Tongue (tissue), 2 donors: Measurements from ENCODE around the gene BEND7. TPM values are rescaled to one million over a fixed set of nuclear protein-coding genes. Genes with fewer than 3 reads are reported as not detected.
A peak's percentile ranks its signal among the peaks of the same experiment; 100 is the strongest.
"Not testable (repeated sequence)": the region's sequence is repeated elsewhere in the genome, so short reads cannot be mapped to it uniquely, and the experiment has no call there.

ENCODE experiments used
- DNase-seq: peaks from one replicate; pipeline ENCODE4 v3.0.0-alpha.2; 2015
- total RNA-seq: library from RNA; depleted of rRNA; stranded (reverse); fragments of >200 nt; gene quantifications from one replicate; pipeline ENCODE4 v1.2.3, GENCODE V29; 2014

Gene BEND7
- 5.1 TPM for total RNA-seq

DNA sequence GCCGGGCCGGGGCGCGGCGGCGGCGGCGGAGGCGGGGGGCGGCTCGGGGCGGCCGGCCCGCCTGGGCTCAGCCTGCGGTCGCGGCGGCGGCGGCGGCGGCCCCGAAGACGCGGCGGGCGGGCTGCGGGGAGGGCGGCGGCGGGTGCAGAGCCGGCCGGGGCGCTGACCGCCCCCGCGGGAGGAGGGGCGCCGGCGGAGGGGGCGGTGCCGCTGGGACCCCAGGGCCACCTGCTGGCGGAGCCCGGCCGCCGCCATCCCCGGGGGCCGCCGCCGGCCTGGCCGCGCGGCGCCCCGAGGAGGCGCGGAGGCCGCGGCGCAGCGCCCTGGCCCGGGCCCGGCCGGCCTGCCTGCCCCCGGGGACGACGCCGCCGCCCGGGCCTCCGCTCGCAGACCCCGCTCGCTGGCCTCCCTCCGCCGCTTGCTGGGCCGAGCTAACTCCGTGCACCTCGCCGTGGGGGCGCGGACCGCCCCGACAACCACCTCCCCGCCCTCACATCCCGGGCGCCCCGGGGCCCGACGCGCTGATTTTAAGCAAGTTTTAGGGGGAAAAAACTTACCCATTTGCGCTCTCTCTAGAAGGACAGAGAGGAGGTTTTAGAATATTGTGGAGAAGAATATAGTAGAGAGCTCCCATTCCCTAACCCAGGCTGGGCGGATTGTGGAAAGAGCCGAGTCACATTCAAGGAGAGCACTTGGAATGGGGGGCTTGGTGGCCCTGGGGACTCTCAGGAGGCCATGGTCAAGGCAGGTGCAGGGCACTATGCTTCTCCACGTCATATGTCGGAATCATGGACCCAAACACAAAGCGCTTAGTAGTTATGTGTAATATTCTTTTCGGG is at the start of gene BEND7:
BEND7 (minus strand) TSS at position 140 of the 839 bp plus-strand sequence. CDS start 481 bp downstream, outside the sequence.
- peak; percentile 57 for DNase-seq

- DNase-seq, result no peak
Observed at GRCh38 chr10:13573960-13574359, 45.1 kb upstream of the BEND7 start.

DNA sequence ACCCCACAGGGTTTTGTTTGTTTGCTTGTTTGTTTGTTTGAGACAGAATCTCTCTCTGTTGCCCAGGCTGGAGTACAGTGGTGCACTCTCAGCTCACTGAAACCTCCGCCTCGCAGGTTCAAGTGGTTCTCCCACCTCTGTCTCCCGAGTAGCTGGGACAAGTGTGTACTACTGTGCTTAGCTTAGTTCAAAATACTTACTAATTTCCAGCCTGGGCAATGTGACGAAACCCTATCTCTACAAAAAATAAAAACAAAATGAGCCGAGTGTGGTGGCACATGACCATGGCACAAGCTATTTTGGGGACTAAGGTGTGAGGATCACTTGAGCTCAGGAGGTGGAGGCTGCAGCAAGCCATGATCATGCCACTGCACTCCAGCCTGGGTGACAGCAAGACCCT is 42.7 kb upstream of the BEND7 start:
- DNase-seq, result no peak

GRCh38 chr10:13567030-13567429 is 38.2 kb upstream of the BEND7 start:
- no peak for DNase-seq

DNA sequence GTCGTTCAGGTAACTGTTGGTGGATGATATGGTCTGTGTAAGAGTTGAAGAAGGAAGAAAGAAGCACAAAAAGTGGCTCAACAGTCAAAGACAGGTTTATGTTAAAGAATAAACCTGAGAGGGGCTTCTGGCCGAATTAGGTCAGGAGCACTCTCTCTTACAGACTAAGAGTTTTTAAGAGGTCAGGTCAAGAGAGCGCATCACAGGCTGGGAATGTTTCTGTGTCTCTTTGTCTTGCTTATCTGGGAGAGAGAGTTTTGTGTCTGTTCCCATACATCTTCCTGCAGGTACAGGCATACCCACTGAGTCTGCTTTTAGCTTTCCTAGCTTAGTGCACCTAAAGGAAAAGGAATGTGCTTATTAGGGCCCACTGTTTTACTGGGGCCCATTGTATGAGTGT is 35.8 kb upstream of the BEND7 start:
- no peak for DNase-seq

GRCh38 chr10:13563481-13564445 is 34.9 kb upstream of the BEND7 start:
- DNase-seq, result no peak

GRCh38 chr10:13560597-13560996 is 31.8 kb upstream of the BEND7 start:
- no peak for DNase-seq

DNA sequence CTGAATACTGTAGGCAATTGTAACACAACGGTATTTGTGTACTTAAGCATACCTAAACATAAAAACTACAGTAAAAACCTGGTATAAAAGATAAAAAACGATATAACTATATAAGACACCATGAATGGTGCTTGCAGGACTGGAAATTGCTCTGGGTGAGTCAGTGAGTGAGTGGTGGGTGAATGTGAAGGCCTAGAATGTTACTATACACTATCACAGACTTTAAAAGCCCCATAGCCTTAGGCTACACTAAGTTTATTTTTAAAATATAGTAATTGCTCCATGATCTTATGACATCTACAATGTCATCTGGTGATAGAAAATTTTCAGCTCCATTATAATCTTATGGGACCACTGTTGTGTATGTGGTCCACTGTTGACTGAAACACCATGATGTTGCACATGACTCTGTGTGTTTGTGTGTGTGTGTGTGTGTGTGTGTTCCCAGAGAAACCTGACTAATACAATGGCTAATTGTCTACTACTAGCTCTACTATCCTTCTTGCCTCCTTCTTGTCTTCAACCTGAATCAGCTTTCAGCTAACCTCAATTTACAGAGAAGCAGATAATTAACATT is 30.4 kb upstream of the BEND7 start:
- no peak for DNase-seq

DNA sequence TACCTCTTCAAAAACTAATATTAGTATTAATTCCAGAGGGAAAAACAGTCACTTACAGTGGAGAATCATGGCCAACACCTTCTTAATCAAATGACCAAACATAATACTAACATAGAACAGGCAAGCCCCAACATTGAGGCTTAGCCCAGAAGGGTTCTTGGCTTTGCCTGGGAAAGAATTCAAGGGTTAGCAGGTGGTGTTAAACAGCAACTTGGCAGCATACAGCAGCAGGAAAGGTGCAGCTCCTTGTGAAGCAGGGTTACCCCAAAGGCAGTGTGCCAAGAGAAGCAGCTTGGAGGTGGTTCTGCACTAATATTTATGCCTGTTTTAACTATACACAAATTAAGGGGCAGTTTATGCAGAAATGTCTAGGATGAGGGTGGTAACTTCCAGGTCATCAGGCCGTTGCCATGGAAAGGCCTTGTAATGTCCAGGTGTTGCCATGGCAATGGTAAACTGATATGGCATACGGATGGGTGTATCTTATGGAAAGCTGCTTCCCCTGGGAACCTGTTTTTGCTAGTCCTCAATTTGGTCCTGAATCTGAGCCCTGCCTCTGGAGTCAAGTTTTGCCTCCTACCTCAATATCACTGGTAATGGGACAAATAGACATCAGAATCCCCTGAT is 27.2 kb upstream of the BEND7 start:
- no peak for DNase-seq

GRCh38 chr10:13550802-13551201 is 22.0 kb upstream of the BEND7 start:
- no peak for DNase-seq

GRCh38 chr10:13542533-13542932 is 13.7 kb upstream of the BEND7 start:
- DNase-seq, result no peak

- DNase-seq, result not testable (repeated sequence)
Observed at GRCh38 chr10:13537985-13538384, 9.2 kb upstream of the BEND7 start.

- peak; percentile 75 for DNase-seq
Observed at GRCh38 chr10:13536674-13537366, 8.0 kb upstream of the BEND7 start.

GRCh38 chr10:13535346-13535745 is 6.5 kb upstream of the BEND7 start:
- no peak for DNase-seq

DNA sequence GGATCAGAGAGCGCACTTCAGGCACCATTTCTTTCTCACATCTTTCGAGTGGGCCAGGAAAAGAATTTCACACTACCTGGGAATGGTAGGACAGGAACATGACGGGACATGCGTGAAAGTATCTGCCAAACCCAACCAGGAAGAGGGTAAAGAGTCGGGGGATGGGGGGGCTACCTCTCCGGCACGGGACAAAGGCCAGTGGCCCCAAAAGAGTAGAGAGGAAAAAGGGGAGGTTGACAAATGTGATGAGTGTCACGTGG is 830 bp upstream of the BEND7 start:
- no peak for DNase-seq

DNA sequence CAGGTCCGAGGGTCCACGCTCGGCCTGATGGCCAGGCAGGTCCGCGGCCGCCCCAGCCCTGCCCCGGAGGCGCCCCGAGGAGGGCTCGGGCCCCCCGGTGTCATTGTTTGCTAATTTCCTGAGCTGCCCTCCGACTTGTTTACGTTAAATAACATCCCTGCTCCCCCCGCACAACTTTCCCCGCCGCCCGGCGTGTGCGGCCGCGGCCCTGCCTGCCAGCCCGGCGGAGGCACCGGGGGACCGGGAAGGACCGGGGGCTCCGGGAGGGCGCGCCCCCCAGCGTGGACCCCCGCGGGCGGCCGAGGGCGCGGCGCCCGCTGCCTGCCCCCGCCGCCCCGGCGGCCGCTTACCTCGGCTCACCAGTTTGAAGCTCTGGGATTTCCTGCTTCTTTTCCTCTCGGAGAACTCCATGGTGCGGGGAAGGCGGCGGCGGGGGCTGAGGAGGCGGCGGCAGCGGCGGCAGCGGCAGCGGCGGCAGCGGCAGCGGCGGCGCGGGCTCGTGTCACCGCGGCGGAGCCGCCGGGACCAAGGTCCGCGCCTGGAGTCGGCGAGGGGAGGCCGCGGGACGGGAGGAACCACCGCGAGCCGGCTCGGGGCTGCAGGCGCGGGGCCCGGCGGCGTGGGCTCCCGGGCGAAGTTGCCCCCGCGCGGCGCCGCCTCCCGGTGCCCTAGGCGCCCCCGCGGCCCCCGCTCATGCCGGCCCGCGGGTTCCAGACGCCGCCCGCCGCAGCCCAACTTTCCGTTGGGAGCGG is 515 bp downstream of the BEND7 start:
- DNase-seq, result peak; percentile 22

DNA sequence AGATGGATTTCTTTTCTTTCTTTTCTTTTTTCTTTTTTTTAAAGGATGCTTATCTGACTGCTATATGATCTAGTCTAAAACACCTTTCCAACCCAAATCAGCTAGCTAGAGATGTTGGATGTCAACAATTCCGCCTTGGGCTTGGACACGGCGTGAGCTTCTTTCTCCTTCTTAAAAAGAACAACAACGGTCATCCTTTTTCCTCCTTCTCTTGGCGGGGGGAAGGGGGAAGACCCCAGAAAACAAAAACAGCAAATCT is 1.0 kb downstream of the BEND7 start:
- DNase-seq, result no peak

DNA sequence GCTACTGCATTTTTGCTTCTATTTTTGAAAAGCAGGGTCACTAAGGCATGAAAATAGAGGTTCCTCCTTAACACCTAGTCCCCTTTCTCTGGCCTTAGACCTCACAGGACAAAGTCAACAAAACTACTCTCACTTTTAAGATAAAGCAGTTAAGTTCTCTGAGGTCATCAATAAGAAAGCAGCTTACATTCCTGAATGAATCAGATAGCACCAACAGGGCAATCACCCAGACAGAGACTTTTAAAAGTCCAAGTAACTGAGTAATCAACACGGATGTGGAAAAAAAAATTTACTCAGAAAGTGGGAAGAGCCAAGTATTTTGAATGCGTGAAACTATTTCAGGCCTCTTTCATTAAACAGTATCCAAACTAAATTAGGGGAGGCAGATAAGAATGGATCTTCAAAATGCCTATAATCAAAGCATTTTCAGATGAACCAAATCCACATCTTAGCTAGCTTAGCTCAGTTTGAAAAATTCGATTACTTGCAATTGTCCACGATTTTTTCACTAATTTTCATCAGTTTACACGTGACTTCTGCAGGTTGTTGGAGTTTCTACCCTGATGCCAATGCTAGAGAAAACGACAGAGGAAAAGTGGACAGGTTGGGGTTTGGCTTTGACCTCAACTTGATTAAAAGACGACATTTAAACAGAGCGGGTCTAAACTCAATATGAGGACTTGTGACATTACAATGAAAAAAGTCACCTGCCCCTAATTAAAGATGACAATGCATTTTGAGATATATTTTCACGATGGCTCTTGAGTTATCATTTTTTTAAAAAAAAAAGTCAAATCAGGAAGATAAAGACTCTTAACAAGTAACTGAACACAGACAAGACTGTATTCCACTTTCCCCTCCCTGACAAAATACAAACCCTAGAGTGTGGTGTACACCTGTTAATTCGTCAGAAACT is 1.6 kb downstream of the BEND7 start:
- no peak for DNase-seq

GRCh38 chr10:13525663-13526062 is 3.2 kb downstream of the BEND7 start:
- no peak for DNase-seq

- no peak for DNase-seq
Observed at GRCh38 chr10:13521026-13521425, 7.8 kb downstream of the BEND7 start.
